ENCODE data around the gene TOR3A. TPM values are rescaled to one million over a fixed set of nuclear protein-coding genes. Genes with fewer than 3 reads are reported as not detected.
"Not testable (repeated sequence)": the region's sequence is repeated elsewhere in the genome, so short reads cannot be mapped to it uniquely, and the experiment has no call there.

TOR3A gene
- total RNA-seq, 1 experiment from 2014 or later = 70.8 TPM

GRCh38 chr1:179137617-179138255 lies 55.9 kb downstream of the TOR3A start:
- no peak overlapping the region for H3K4me3 ChIP-seq (ENCODE audit: low read length)
- intact Hi-C loops (cut with micrococcal nuclease) = no loop called here
- peaks cover 7% of the 10 kb centered on the region for H3F3A ChIP-seq (ENCODE audit: low read length, unreplicated experiment)
- no TSS peak for BruUV-seq (replicated peaks)
- ChIA-PET POLR2A (ENCODE audit: unreplicated experiment) (no interaction called here), CTCF (no interaction called here)
- no peaks in the 10 kb centered on the region for H3K9me3 ChIP-seq (ENCODE audit: low read length)
- TF ChIP-seq EZH2phosphoT487 (IDR thresholded peaks at IDR 0.05; ENCODE audit: borderline replicate concordance, low read length) = no peak
- TF ChIP-seq CTCF (conservative IDR thresholded peaks at IDR 0.05; ENCODE audit: low read depth, low read length) = no peak
- no peak for TF ChIP-seq EZH2 (IDR thresholded peaks at IDR 0.05; ENCODE audit: low read length, unreplicated experiment)
- no peaks in the 10 kb centered on the region for H3K9me2 ChIP-seq (replicated peaks; ENCODE audit: low read length)
- peaks cover 74% of the 10 kb centered on the region for H3K79me2 ChIP-seq (ENCODE audit: low read length)
- no peak overlapping the region for H3K27ac ChIP-seq (ENCODE audit: low read length)
- no peaks in the 10 kb centered on the region for H3K36me3 ChIP-seq (ENCODE audit: low read depth, low read length)
- no peak overlapping the region for H2AFZ ChIP-seq (ENCODE audit: low read length)
- H4K20me1 ChIP-seq (ENCODE audit: low read length) = peaks cover 7% of the 10 kb centered on the region; the same call in 1 of the 2 replicates
- H3K27me3 ChIP-seq (ENCODE audit: low read length) = no peaks in the 10 kb centered on the region
- no peak overlapping the region for H3K9ac ChIP-seq (ENCODE audit: low read length)
- H3K4me1 ChIP-seq (ENCODE audit: insufficient read depth, low read length) = peaks cover 19% of the 10 kb centered on the region
- ATAC-seq (peak; percentile 56), DNase-seq (no peak)
- H3K4me2 ChIP-seq (ENCODE audit: low read length) = no peak overlapping the region

- POLR2A ChIA-PET (ENCODE audit: unreplicated experiment); ATAC-seq; intact Hi-C loops (cut with micrococcal nuclease); H3K9ac ChIP-seq (ENCODE audit: low read length); CTCF ChIA-PET; H3F3A ChIP-seq (ENCODE audit: low read length, unreplicated experiment); H3K9me2 ChIP-seq (replicated peaks; ENCODE audit: low read length); BruUV-seq (replicated peaks); H3K27me3 ChIP-seq (ENCODE audit: low read length); H3K4me2 ChIP-seq (ENCODE audit: low read length); H2AFZ ChIP-seq (ENCODE audit: low read length); H3K27ac ChIP-seq (ENCODE audit: low read length); H3K4me3 ChIP-seq (ENCODE audit: low read length); H3K36me3 ChIP-seq (ENCODE audit: low read depth, low read length); H3K9me3 ChIP-seq (ENCODE audit: low read length); H4K20me1 ChIP-seq (ENCODE audit: low read length); DNase-seq: not testable (repeated sequence)
- Histone ChIP-seq H3K4me1 (ENCODE audit: insufficient read depth, low read length) (peaks cover 21% of the 10 kb centered on the region), H3K79me2 (ENCODE audit: low read length) (peaks cover 67% of the 10 kb centered on the region)
Measured at GRCh38 chr1:179138755-179139154, 56.9 kb downstream of the TOR3A start.

GRCh38 chr1:179141592-179142251 lies 59.9 kb downstream of the TOR3A start:
- no TSS peak for BruUV-seq (replicated peaks)
- H3K27ac ChIP-seq (ENCODE audit: low read length) = peak overlapping the region; percentile 97
- no peak for TF ChIP-seq EZH2phosphoT487 (IDR thresholded peaks at IDR 0.05; ENCODE audit: borderline replicate concordance, low read length)
- no peak for TF ChIP-seq EZH2 (IDR thresholded peaks at IDR 0.05; ENCODE audit: low read length, unreplicated experiment)
- no peak for TF ChIP-seq CTCF (conservative IDR thresholded peaks at IDR 0.05; ENCODE audit: low read depth, low read length)
- peak overlapping the region; percentile 79 for H3K4me3 ChIP-seq (ENCODE audit: low read length)
- POLR2A ChIA-PET (ENCODE audit: unreplicated experiment) = interaction anchor here (0.6 kb wide), 1 partner anchor 11 kb away, joined by 3 read pairs; no protein-coding TSS in a partner anchor
- CTCF ChIA-PET = no interaction called here
- peaks cover 33% of the 10 kb centered on the region for H3K4me1 ChIP-seq (ENCODE audit: insufficient read depth, low read length)
- H4K20me1 ChIP-seq (ENCODE audit: low read length) = peaks cover 7% of the 10 kb centered on the region; the same call in 1 of the 2 replicates
- no peaks in the 10 kb centered on the region for H3K36me3 ChIP-seq (ENCODE audit: low read depth, low read length)
- H3K9me3 ChIP-seq (ENCODE audit: low read length) = no peaks in the 10 kb centered on the region
- H3K9me2 ChIP-seq (replicated peaks; ENCODE audit: low read length) = no peaks in the 10 kb centered on the region
- H3K27me3 ChIP-seq (ENCODE audit: low read length) = no peaks in the 10 kb centered on the region
- H3K79me2 ChIP-seq (ENCODE audit: low read length) = peaks cover 78% of the 10 kb centered on the region
- peak overlapping the region; percentile 92 for H3K9ac ChIP-seq (ENCODE audit: low read length)
- peak overlapping the region; percentile 96 for H3K4me2 ChIP-seq (ENCODE audit: low read length)
- peak; percentile 56 for DNase-seq
- ATAC-seq = peak; percentile 60
- H2AFZ ChIP-seq (ENCODE audit: low read length) = no peak overlapping the region
- peaks cover 8% of the 10 kb centered on the region for H3F3A ChIP-seq (ENCODE audit: low read length, unreplicated experiment)
- intact Hi-C loops (cut with micrococcal nuclease) = loop anchor here (5.0 kb wide), 2 partner anchors 91 to 104 kb away; no protein-coding TSS in a partner anchor

Measured in PC-3 (cell line).